Tibial nerve (tissue), 4 donors: ENCODE measurements around the gene GTPBP8.

Experiments used
- EP300 ChIP-seq, 2 donors: sonication (generic); formaldehyde crosslinking; IDR thresholded peaks; one replicate each; pipeline ENCODE4 v1.6.1; 2017; ENCODE audit warnings: antibody characterized with exemption in 2 of 2, mild to moderate bottlenecking in 1 of 2
- POLR2A ChIP-seq, 2 donors: fragments of 450-650 bp; IDR thresholded peaks; one replicate each; pipeline ENCODE4 v1.6.1; 2017; ENCODE audit warnings: antibody characterized with exemption in 2 of 2, mild to moderate bottlenecking in 2 of 2, moderate library complexity in 2 of 2
- TF ChIP-seq, protein P1 (sequence below), 5 experiments: fragments of 200-600 bp in 3 of 5; fragments of 450-650 bp in 2 of 5; sonication (generic) in 3 of 5; IDR thresholded peaks; one replicate each; pipeline ENCODE4 v1.5.1; 2016 to 2019; ENCODE audit warnings: antibody characterized with exemption in 5 of 5, mild to moderate bottlenecking in 3 of 5, moderate library complexity in 2 of 5

- TF ChIP-seq, protein P1, sequence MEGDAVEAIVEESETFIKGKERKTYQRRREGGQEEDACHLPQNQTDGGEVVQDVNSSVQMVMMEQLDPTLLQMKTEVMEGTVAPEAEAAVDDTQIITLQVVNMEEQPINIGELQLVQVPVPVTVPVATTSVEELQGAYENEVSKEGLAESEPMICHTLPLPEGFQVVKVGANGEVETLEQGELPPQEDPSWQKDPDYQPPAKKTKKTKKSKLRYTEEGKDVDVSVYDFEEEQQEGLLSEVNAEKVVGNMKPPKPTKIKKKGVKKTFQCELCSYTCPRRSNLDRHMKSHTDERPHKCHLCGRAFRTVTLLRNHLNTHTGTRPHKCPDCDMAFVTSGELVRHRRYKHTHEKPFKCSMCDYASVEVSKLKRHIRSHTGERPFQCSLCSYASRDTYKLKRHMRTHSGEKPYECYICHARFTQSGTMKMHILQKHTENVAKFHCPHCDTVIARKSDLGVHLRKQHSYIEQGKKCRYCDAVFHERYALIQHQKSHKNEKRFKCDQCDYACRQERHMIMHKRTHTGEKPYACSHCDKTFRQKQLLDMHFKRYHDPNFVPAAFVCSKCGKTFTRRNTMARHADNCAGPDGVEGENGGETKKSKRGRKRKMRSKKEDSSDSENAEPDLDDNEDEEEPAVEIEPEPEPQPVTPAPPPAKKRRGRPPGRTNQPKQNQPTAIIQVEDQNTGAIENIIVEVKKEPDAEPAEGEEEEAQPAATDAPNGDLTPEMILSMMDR (IDR thresholded peaks at IDR 0.05) = no peak
- no peak for TF ChIP-seq POLR2A (IDR thresholded peaks at IDR 0.05)
- no peak for TF ChIP-seq EP300 (IDR thresholded peaks at IDR 0.05)
Measured at GRCh38 chr3:113034011-113034410, 43.2 kb downstream of the GTPBP8 start.
